GM18498 (cell line): ENCODE measurements around the gene CACNA1B.
A peak's percentile ranks its signal among the peaks of the same experiment; 100 is the strongest.
"Not testable (repeated sequence)": the region's sequence is repeated elsewhere in the genome, so short reads cannot be mapped to it uniquely, and the experiment has no call there.

ENCODE experiments used
- ATAC-seq: cut with Tn5 transposase; IDR thresholded peaks from one replicate; pipeline ENCODE4 v1.9.1; 2021; ENCODE audit warnings: mild to moderate bottlenecking, moderate library complexity; ENCODE audit not compliant: unreplicated experiment

CACNA1B gene

DNA sequence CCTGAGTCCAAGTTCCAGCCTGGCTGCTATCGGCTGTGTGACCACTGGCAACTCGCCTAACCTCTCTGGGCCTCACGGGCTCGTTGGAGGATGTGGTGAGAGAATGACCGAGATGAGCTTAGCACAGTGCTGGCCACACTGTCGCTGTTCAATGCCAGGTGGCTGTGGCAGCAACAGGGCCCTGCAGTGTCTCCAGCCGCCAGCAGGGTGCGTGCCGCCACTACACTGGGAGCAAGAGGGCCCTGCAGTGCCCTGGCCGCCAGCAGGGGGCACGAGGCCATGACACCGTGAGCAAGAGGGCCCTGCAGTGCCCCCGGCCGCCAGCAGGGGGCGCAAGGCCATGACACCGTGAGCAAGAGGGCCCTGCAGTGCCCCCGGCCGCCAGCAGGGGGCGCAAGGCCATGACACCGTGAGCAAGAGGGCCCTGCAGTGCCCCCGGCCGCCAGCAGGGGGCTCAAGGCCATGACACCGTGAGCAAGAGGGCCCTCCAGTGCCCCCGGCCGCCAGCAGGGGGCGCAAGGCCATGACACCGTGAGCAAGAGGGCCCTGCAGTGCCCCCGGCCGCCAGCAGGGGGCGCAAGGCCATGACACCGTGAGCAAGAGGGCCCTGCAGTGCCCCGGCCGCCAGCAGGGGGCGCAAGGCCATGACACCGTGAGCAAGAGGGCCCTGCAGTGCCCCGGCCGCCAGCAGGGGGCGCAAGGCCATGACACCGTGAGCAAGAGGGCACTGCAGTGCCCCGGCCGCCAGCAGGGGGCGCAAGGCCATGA is 248.7 kb downstream of the CACNA1B start:
- peak; percentile 77 for ATAC-seq

DNA sequence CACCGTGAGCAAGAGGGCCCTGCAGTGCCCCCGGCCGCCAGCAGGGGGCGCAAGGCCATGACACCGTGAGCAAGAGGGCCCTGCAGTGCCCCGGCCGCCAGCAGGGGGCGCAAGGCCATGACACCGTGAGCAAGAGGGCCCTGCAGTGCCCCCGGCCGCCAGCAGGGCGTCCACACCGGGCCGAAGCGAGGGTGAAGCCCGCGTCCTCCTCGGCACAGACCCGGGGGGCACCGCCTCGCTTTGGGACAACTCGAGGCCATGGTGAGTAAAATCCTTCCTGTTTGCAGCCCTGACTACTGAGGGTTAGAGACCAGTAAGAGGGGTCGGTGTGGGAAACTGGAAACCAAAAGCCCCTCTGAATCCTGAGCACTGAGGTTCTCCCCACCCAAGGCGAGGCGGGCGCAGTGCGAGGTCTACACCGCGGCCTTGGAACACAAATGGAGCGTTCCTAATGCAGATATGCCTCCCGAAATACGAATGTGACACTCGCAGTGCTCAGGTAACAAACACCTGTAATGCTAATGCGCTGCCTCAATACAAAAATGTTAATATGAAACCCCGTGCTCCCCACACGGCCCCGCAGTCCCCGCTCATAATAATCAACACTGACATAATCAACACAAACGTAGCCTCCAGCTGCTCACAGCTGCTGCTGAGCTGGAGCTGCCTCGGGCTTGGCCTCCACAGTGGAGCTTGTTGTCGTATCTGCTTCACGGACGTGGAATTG is 249.4 kb downstream of the CACNA1B start:
- not testable (repeated sequence) for ATAC-seq

DNA sequence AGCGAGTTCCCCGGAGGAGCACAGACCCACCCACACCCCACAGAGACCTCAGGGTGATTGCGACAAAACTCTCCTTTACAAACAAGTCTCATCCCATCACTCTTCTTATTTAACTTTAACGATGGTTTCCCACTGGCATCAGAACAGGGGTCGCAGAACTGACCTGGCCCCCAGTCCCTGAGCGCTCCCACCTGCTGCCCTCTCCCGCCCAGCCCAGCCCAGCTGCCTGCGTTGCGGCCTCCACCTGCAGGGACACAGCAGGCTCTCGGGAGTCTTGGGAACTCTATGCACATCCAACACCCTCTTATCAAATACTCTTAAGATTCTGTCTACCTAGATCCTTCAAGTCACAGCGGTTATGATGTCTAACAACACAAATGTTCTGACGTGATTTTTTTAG is 250.4 kb downstream of the CACNA1B start:
- ATAC-seq: not testable (repeated sequence)

DNA sequence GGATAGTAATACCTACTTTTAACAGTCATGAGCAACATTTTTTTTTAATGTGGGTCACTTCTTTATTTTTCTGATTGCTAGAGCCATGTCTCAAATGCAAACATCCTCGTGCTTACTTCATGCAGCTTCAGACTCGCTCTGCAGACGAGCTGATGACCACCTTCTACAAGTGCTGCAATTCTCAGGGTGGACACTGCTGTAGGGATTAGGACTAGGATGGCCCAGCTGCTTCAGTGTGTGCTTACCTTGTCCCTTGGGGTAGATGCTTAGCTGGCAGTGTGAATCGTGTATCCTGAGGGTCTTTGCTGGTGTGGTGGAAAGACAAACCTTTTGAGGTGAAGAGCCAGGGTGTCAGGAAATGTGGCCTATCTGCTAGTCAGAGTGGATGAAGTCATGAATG is 251.7 kb downstream of the CACNA1B start:
- not testable (repeated sequence) for ATAC-seq

DNA sequence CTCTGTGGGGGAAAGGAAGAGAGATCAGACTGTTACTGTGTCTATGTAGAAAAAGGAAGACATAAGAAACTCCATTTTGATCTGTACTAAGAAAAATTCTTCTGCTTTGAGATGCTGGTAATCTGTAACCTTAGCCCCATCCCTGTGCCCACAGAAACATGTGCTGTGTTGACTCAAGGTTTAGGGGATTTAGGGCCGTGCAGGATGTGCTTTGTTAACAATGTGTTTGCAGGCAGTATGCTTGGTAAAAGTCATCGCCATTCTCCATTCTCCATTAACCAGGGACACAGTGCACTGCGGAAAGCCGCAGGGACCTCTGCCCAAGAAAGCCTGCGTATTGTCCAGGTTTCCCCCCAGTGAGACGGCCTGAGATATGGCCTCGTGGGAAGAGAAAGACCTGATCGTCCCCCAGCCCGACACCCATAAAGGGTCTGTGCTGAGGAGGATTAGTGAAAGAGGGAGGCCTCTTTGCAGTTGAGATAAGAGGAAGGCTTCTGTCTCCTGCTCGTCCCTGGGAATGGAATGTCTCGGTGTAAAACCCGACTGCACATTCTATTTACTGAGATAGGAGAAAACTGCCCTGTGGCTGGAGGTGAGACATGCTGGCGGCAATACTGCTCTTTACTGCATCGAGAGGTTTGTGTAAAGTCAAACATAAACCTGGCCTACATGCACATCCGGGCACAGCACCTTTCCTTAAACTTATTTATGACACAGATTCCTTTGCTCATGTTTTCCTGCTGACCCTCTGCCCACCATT is 255.5 kb downstream of the CACNA1B start:
- not testable (repeated sequence) for ATAC-seq

DNA sequence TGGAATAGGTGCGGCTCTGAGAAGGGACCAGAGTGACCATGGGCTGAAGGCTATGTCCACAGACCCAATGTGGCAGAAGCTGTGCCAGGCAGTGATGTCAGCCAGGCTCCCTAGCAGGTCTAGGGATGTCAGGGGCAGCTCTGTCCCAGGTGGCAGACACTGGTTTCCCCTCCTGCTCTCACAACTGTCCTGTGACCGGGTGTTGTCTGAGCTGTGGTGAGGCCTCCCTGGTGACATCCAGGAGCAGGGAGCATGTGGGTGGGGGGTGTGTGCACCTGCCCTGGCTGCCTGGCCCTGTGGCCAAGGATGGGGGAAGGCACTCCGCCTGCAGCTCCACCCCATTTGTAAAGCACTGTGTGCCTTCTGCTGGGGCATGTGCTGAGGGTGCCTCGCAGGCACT is 257.0 kb downstream of the CACNA1B start:
- not testable (repeated sequence) for ATAC-seq

DNA sequence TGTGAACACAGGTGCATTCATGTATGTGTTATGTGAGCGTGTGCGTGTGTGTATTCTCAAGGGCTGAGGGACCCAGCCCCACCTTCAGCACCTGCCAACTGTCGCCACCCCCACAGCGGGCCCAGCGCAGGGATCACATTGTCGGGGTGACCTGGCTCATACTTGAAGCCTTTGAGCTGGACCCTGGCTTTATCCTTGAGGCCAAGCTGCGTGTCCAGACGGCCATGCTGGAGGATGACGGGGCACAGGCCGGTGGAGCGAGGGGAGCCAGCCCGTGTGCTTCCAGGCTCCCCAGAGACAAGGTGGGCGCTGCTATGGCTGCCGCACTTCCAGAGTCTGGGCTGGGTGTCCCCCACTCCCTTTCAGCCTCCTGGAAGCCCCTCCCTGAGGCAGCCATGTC is 261.5 kb downstream of the CACNA1B start:
- ATAC-seq: not testable (repeated sequence)

DNA sequence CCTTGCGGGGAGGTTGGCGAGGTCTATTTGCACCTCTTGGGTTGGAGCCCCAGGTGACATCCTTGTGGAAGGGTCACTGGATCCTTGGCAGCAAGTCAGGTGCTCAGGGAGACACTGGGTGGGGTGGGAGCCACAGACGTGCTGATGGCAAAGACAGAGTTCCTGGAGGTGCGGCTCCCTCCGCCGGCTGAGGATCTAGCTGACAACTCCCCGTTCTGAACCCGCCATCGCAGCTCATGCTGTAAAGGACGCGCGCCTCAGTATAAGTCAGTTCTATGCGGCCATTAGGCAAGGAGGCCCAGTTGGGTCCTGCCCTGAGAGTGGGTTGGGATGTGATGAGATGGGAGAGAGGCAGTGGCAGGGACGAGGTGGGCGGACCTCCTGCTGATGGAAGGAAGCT is 263.4 kb downstream of the CACNA1B start:
- ATAC-seq: not testable (repeated sequence)

DNA sequence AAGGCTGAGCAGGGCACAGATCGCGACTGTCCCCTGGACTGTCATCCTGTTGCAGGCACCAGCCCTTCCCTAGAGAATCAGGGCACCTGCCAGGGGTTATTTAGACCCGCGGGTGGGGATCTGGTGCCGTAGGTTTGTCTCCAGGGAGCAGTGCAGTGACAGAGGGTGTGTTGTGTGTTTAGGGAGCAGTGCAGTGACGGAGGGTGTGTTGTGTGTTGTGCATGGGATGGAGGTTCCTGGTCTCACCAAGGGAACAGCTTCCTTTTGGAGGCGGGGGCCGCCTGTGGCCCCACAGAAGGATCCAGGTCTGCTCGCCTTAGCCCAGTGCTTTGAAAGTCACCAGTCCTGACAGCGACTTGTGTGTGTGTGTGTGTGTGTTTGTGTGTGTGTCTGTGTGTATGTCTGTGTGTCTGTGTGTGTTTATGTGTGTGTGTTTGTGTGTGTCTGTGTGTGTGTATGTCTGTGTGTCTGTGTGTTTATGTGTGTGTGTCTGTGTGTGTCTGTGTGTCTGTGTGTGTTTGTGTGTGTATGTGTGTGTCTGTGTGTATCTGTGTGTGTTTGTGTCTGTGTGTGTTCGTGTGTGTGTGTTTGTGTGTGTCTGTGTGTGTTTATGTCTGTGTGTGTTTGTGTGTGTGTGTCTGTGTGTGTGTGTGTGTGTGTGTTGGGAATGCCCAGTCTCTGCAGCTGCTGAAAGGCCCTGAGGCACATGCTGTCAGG is 265.1 kb downstream of the CACNA1B start:
- not testable (repeated sequence) for ATAC-seq

DNA sequence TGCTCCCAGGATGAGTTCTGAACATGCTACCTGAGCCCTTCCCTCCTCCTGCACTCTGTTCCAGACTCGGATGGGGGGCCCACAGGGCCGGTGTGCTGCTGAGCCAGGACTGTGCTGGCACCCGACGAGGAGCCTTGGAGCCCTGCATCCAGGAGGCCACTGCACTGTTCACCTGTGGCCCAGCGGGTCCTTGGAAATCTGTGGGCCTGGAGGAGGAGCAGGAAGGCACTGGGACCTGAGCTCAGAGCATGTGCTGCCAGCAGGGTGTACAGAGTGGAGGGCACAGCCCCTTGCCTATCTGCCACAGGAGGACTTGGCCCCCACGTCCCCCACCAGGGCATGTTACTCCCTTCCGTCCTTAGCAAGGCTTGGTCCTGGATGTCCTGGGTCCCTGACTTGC is 265.9 kb downstream of the CACNA1B start:
- not testable (repeated sequence) for ATAC-seq

DNA sequence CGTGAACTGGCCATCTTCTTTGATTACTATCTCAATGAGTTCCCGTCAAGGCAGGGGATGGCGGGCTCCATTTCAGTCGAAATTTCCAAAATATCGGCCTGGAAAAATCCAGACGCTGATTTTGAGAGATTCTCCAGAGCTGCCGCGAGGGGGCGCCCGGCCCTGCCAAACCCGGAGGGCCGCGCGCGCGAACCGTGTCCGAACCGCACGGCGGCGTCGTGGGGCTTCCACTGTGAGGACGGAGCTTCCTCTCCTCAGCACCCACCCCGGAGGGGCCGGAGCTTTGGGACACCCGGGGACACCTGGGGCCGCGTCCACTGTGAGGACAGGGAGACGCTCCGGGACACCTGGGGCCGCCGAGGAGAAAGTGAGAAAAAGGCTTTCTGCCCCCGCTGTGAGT is 270.0 kb downstream of the CACNA1B start:
- ATAC-seq: not testable (repeated sequence)

DNA sequence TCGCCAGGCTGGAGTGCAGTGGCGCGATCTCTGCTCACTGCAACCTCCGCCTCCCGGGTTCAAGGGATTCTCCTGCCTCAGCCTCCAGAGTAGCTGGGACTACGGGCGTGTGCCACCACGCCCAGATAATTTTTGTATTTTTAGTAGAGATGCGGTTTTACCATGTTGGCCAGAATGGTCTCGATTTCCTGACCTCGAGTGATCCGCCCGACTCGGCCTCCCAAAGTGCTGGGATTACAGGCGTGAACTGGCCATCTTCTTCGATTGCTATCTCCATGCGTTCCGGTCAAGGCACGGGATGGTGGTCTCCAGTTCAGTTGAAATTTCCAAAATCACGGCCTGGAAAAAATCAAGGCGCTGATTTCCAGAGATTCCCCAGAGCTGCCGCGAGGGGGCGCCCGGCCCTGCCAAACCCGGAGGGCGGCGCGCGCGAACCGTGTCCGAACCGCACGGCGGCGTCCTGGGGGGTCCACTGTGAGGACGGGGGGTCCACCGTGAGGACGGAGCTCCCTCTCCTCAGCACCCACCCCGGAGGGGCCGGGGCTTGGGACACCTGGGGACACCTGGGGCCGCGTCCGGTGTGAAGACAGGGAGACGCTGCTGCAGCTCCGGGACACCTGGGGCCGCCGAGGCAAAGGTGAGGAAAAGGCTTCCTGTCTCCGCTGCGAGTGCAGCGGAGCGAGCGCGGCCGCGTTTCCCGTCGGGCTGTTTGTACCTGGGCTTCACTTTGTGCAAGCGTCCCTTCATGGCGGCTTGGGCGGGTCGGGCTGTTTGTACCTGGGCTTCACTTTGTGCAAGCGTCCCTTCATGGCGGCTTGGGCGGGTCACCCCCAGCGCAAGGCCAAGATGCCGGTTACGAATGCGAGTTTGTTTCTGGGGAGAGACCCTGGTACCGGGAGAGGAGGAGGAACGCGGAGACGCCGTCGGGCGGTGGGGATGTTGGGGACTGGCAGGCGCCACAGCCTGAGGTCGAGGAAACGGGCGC is 272.4 kb downstream of the CACNA1B start:
- ATAC-seq: not testable (repeated sequence)

DNA sequence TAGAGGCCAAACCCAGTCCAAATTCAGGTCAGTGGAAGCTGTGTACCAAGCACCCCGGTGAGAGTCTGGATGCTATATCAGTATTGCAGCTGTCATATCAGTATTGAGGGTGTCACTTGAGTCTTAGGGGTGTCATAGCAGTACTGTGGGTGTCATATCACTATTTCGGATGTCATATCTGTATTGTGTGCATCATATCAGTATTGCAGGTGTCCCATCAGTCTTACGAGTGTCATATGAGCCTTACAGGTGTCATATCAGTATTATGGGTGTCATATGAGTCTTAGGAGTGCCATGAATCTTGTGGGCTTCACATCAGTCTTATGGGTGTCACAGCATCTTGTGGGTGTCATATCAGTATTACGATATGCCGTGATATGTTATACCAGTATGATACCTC is 278.2 kb downstream of the CACNA1B start:
- ATAC-seq: not testable (repeated sequence)

DNA sequence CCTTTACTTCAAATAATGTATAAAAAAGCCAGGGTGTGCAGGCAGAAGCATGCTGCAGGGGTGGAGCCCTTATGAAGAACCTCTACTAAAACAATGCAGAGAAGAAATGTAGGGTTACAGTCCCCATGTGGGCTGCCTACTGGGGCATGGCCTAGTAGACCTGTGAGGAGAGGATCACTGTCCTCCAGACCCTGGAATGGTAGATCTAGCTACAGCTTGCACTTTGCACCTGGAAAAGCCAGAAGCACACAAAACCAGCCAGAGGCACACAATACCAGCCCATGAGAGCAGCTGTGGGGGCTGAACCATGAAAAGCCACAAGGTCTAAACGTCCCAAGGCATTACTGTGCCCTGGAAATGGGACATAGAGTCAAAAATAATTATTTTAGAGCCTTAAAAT is 289.2 kb downstream of the CACNA1B start:
- ATAC-seq: not testable (repeated sequence)
